WERI-Rb-1 (cell line): Measurements from ENCODE around the gene UBE2N.
"Not testable (repeated sequence)": the region's sequence is repeated elsewhere in the genome, so short reads cannot be mapped to it uniquely, and the experiment has no call there.

Experiments
- DNase-seq: peaks from one replicate; pipeline ENCODE4 v3.0.0-alpha.2; 2020
- H3K27ac ChIP-seq: fragments of 250-450 bp; sonication (Bioruptor Pico); 2 replicates; pipeline ENCODE4 v1.5.1; 2020; ENCODE audit warnings: mild to moderate bottlenecking, moderate library complexity
- H3K27me3 ChIP-seq: fragments of 250-450 bp; sonication (Bioruptor Pico); 2 replicates; pipeline ENCODE4 v1.5.1; 2021; ENCODE audit warnings: mild to moderate bottlenecking, low read depth, moderate library complexity; ENCODE audit not compliant: insufficient read depth, severe bottlenecking
- H3K36me3 ChIP-seq: fragments of 250-450 bp; sonication (Bioruptor Pico); 2 replicates; pipeline ENCODE4 v1.5.1; 2020; ENCODE audit warnings: mild to moderate bottlenecking, moderate library complexity
- H3K4me3 ChIP-seq: 2 replicates; pipeline ENCODE4 v1.5.1; 2011; ENCODE audit warnings: low read depth, mild to moderate bottlenecking, control low read depth, low read length
- H3K9me3 ChIP-seq: fragments of 250-450 bp; sonication (Bioruptor Pico); 2 replicates; pipeline ENCODE4 v1.5.1; 2021; ENCODE audit warnings: mild to moderate bottlenecking, moderate library complexity; ENCODE audit not compliant: severe bottlenecking
- TF ChIP-seq, protein P1 (sequence below): IDR thresholded peaks from 2 replicates; pipeline ENCODE4 v1.5.1; 2011; ENCODE audit warnings: low read depth, mild to moderate bottlenecking, control low read depth, inconsistent platforms, low read length

The UBE2N gene

DNA sequence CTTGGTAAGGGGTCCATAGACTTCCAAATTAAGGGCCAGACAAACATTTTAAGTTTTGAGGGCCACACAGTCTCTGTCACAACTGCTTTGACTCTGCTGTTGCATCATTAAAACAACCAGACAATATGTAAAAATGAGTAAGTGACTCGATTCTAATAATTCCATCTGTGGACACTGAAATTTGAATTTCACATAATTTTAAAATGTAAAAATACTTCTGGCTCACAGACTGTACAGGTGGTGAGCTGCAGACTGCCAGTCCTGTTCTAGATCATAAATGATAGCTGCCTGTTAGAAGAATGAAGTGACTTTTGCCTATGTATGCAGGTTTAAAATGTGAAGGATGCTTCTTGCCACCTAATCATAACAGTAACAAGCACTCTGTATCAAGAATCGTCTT lies 48.3 kb downstream of the UBE2N start:
- Histone ChIP-seq H3K27ac (no peak overlapping the region), H3K36me3 (peaks cover 39% of the 10 kb centered on the region), H3K9me3 (no peaks in the 10 kb centered on the region), H3K4me3 (no peak overlapping the region), H3K27me3 (no peaks in the 10 kb centered on the region)
- TF ChIP-seq, protein P1, sequence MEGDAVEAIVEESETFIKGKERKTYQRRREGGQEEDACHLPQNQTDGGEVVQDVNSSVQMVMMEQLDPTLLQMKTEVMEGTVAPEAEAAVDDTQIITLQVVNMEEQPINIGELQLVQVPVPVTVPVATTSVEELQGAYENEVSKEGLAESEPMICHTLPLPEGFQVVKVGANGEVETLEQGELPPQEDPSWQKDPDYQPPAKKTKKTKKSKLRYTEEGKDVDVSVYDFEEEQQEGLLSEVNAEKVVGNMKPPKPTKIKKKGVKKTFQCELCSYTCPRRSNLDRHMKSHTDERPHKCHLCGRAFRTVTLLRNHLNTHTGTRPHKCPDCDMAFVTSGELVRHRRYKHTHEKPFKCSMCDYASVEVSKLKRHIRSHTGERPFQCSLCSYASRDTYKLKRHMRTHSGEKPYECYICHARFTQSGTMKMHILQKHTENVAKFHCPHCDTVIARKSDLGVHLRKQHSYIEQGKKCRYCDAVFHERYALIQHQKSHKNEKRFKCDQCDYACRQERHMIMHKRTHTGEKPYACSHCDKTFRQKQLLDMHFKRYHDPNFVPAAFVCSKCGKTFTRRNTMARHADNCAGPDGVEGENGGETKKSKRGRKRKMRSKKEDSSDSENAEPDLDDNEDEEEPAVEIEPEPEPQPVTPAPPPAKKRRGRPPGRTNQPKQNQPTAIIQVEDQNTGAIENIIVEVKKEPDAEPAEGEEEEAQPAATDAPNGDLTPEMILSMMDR: no peak
- DNase-seq: no peak

- no peaks in the 10 kb centered on the region for H3K9me3 ChIP-seq
- DNase-seq: no peak
- no peak overlapping the region for H3K27ac ChIP-seq
- TF ChIP-seq, protein P1: no peak
- no peak overlapping the region for H3K4me3 ChIP-seq
- peaks cover 28% of the 10 kb centered on the region for H3K36me3 ChIP-seq
- no peaks in the 10 kb centered on the region for H3K27me3 ChIP-seq
These were observed 51.0 kb downstream of the UBE2N start for GRCh38 chr12:93390549-93391297.

DNA sequence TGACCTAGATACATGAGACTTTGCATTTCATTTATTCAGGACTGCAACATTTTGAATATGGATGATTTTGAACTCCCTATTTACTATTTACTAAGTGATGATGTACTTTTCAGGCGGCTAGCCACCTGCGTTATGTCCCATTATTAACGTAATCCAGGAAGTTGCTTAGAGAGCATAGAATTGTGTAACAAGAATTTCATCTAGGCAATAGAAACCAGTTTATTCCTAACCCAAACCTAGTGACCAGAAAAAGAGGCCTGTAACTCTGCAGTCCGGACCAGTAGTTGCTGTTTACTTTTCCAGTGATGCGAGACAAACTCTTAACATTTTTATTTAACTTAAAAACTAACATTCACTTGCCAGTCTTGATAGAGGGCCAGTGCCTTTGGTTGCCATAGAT lies 51.7 kb downstream of the UBE2N start:
- Histone ChIP-seq H3K9me3 (no peaks in the 10 kb centered on the region), H3K36me3 (peaks cover 30% of the 10 kb centered on the region), H3K4me3 (no peak overlapping the region), H3K27me3 (no peaks in the 10 kb centered on the region), H3K27ac (no peak overlapping the region)
- TF ChIP-seq, protein P1: no peak
- DNase-seq: no peak

DNA sequence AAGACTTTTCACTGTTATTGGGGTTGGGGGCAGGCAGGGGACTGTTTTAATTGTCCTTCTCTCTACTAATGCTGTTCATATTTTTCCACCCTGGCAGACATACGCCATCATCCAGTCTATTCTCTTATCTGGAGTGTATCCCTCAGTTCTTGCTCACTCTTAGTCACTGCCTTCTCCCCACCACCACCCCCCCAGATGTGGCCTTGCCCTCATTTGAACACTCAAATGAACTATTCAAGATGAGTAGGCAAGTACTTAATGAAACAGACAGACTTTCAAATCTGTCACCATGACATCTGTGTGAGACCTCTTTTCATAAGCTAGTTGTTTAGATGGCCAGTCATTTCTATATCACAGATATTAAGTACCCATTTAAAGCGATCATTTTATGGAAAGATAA lies 54.0 kb downstream of the UBE2N start:
- DNase-seq: no peak

GRCh38 chr12:93381976-93382437 lies 59.7 kb downstream of the UBE2N start:
- H3K4me3 ChIP-seq, H3K9me3 ChIP-seq, H3K27me3 ChIP-seq, H3K27ac ChIP-seq, DNase-seq: not testable (repeated sequence)
- H3K36me3 ChIP-seq: peaks cover 21% of the 10 kb centered on the region

More for the DNA sequence above, 54.0 kb downstream of the UBE2N start:
- no peak overlapping the region for H3K4me3 ChIP-seq
- no peaks in the 10 kb centered on the region for H3K9me3 ChIP-seq
- H3K27me3 ChIP-seq: no peaks in the 10 kb centered on the region
- TF ChIP-seq, protein P1: no peak
- H3K27ac ChIP-seq: no peak overlapping the region
- peaks cover 27% of the 10 kb centered on the region for H3K36me3 ChIP-seq

- Histone ChIP-seq H3K4me3 (no peak overlapping the region), H3K27ac (no peak overlapping the region), H3K36me3 (peaks cover 18% of the 10 kb centered on the region), H3K9me3 (no peaks in the 10 kb centered on the region), H3K27me3 (no peaks in the 10 kb centered on the region)
- no peak for DNase-seq
- TF ChIP-seq, protein P1: no peak
These were observed 60.4 kb downstream of the UBE2N start for GRCh38 chr12:93381161-93381975.
